ENCODE results near the gene PRKCE. TPM values are rescaled to one million over a fixed set of nuclear protein-coding genes. Genes with fewer than 3 reads are reported as not detected.

The PRKCE gene
- total RNA-seq, 1 donor from 2014 or later = 21.0 TPM

DNA sequence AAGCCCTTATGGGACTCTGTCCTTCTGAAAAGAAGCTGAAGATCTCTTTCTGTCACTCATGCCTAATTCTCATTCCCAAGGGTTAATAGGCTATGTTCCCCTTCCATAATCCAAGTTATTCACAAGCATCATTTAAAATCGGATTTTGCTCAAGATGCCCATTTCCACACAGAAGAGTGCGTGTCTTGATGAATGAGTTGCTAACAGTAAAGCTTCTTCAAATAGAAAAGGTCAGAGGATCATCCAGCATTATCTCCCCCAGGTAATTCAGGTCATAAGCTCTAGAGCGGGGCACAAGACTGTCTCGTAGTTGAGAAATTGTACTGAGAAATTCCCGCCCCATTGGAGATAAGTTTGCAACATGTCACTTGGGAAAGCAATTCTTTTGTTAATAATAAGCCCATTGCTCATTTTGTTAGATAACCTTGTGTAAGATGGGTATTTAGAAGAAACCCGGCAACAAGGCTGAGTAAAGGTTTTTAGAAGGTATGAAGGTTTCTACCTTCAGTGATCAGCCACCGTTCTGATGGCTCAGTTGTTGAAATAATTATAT is 355.1 kb downstream of the PRKCE start:
- TF ChIP-seq, protein P1, sequence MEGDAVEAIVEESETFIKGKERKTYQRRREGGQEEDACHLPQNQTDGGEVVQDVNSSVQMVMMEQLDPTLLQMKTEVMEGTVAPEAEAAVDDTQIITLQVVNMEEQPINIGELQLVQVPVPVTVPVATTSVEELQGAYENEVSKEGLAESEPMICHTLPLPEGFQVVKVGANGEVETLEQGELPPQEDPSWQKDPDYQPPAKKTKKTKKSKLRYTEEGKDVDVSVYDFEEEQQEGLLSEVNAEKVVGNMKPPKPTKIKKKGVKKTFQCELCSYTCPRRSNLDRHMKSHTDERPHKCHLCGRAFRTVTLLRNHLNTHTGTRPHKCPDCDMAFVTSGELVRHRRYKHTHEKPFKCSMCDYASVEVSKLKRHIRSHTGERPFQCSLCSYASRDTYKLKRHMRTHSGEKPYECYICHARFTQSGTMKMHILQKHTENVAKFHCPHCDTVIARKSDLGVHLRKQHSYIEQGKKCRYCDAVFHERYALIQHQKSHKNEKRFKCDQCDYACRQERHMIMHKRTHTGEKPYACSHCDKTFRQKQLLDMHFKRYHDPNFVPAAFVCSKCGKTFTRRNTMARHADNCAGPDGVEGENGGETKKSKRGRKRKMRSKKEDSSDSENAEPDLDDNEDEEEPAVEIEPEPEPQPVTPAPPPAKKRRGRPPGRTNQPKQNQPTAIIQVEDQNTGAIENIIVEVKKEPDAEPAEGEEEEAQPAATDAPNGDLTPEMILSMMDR (IDR thresholded peaks at IDR 0.05; ENCODE audit: insufficient read depth, low read length, poor library complexity, severe bottlenecking) = no peak
- H3K4me3 ChIP-seq (ENCODE audit: low read depth, low read length) = no peak overlapping the region
- no peak for DNase-seq (ENCODE audit: low read depth)

DNA sequence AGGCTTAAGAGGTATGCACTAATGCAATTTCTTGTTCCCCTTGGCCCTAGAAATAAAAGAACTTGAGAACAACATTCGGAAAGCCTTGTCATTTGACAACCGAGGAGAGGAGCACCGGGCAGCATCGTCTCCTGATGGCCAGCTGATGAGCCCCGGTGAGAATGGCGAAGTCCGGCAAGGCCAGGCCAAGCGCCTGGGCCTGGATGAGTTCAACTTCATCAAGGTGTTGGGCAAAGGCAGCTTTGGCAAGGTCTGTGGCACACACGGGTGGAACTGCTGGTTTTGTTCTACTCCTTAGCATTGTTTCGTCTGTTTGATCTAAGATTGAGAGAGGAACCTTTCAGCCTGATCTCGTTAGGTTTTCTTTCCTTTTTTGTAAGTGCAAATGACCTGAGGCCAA is 355.9 kb downstream of the PRKCE start:
- Histone ChIP-seq H3K36me3 (ENCODE audit: control insufficient read depth, insufficient read depth, low read length) (no peaks in the 10 kb centered on the region), H3K4me3 (ENCODE audit: low read depth, low read length) (no peak overlapping the region), H3K27me3 (ENCODE audit: control insufficient read depth, insufficient read depth, low read length) (no peaks in the 10 kb centered on the region)
- no peak for DNase-seq (ENCODE audit: low read depth)
- TF ChIP-seq, protein P1 (IDR thresholded peaks at IDR 0.05; ENCODE audit: insufficient read depth, low read length, poor library complexity, severe bottlenecking) = no peak

More for the DNA sequence above, 355.1 kb downstream of the PRKCE start:
- Histone ChIP-seq H3K27me3 (ENCODE audit: control insufficient read depth, insufficient read depth, low read length) (no peaks in the 10 kb centered on the region), H3K36me3 (ENCODE audit: control insufficient read depth, insufficient read depth, low read length) (no peaks in the 10 kb centered on the region)

- no peaks in the 10 kb centered on the region for H3K27me3 ChIP-seq (ENCODE audit: control insufficient read depth, insufficient read depth, low read length)
- TF ChIP-seq, protein P1 (IDR thresholded peaks at IDR 0.05; ENCODE audit: insufficient read depth, low read length, poor library complexity, severe bottlenecking) = no peak
- DNase-seq (ENCODE audit: low read depth) = no peak
Observed at GRCh38 chr2:46008091-46008870, 356.8 kb downstream of the PRKCE start.

DNA sequence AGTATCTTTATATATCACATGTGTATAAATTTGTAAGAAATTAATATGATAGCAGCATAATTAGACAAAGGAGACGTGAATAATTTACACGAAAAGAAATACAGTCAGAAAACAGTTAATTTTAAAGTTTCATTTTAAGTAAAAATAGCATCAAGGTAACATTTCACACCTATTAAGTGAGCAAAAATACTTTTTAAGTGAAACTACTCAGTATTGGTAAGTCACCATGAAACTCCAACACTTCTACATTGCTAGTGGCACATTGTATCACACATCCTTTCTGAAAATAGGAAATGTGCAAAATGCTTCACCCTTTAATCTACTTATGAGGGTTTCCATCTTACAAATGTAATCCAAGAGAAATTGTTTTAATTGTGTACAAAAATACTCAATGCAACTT is 357.8 kb downstream of the PRKCE start:
- DNase-seq (ENCODE audit: low read depth) = no peak
- Histone ChIP-seq H3K4me3 (ENCODE audit: low read depth, low read length) (no peak overlapping the region), H3K27me3 (ENCODE audit: control insufficient read depth, insufficient read depth, low read length) (no peaks in the 10 kb centered on the region), H3K36me3 (ENCODE audit: control insufficient read depth, insufficient read depth, low read length) (no peaks in the 10 kb centered on the region)
- TF ChIP-seq, protein P1 (IDR thresholded peaks at IDR 0.05; ENCODE audit: insufficient read depth, low read length, poor library complexity, severe bottlenecking) = no peak

More at GRCh38 chr2:46008091-46008870, 356.8 kb downstream of the PRKCE start:
- Histone ChIP-seq H3K4me3 (ENCODE audit: low read depth, low read length) (no peak overlapping the region), H3K36me3 (ENCODE audit: control insufficient read depth, insufficient read depth, low read length) (no peaks in the 10 kb centered on the region)

DNA sequence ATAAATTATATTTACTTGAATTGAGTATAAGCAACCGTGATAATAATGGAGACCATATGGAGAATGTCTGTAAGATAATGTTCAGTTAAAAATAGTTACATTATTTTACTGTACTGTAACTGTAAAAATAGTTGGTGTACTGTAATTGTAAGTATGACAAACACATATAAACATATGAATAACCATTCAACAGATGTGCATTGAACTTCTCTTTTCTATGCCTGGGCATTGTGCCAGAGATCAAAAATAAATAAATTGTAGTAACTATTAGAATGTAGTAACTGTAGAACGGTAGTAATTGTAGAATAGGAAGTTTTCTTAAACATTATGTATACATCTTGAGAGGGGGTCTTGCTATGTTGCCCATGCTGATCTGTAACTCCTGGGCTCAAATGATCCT is 358.3 kb downstream of the PRKCE start:
- no peak for DNase-seq (ENCODE audit: low read depth)
- Histone ChIP-seq H3K4me3 (ENCODE audit: low read depth, low read length) (no peak overlapping the region), H3K27me3 (ENCODE audit: control insufficient read depth, insufficient read depth, low read length) (no peaks in the 10 kb centered on the region), H3K36me3 (ENCODE audit: control insufficient read depth, insufficient read depth, low read length) (no peaks in the 10 kb centered on the region)
- TF ChIP-seq, protein P1 (IDR thresholded peaks at IDR 0.05; ENCODE audit: insufficient read depth, low read length, poor library complexity, severe bottlenecking) = no peak
